GM12872 (cell line): ENCODE data around the gene P4HTM.
A peak's percentile ranks its signal among the peaks of the same experiment; 100 is the strongest.

Source experiments
- TF ChIP-seq, protein P1 (sequence below): IDR thresholded peaks from 3 replicates; pipeline ENCODE4 v1.5.1; 2011; ENCODE audit warnings: low read depth, mild to moderate bottlenecking, low read length, moderate library complexity; ENCODE audit not compliant: insufficient read depth

The P4HTM gene

DNA sequence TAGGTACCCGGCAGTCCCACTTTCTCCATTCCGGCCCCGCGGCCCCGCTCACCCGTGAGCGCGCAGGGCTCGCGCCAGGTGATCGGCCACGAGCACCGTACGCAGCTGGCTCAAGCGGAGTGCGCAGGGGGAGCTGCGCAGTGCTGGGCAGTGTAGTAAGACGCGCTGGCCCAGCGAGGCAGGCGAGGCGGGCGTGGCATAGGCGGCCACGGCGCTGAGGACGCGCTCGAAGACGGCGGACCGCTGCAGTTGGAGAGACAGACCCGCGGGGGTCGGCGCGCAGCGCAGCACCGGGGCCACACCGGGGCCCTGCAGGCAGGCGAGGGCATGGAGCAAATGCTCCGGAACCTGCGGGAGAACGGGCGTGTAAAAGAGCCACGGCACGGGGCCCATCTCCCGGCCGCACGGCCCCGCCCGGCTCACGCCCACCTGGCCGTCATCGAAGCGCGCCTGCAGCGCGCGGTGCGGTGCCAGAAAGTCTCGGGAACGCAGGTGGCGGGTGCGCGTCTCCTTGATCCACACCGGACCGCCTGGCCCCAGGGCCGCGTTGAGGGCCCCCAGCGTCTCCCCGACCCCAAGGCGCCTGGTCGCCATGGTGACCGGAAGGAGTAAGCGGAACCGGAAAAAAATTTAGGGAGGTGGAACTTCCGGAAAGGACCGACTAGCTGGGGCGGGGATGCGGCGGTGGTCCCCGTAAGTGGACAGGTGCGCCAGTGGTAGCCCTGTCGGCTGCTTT lies 28.1 kb downstream of the P4HTM start, which contains the start of gene DALRD3:
TSS of gene DALRD3 (minus strand) at position 610 of the 736 bp plus-strand sequence. CDS start at position 594, 16 bp downstream.
- TF ChIP-seq, protein P1, sequence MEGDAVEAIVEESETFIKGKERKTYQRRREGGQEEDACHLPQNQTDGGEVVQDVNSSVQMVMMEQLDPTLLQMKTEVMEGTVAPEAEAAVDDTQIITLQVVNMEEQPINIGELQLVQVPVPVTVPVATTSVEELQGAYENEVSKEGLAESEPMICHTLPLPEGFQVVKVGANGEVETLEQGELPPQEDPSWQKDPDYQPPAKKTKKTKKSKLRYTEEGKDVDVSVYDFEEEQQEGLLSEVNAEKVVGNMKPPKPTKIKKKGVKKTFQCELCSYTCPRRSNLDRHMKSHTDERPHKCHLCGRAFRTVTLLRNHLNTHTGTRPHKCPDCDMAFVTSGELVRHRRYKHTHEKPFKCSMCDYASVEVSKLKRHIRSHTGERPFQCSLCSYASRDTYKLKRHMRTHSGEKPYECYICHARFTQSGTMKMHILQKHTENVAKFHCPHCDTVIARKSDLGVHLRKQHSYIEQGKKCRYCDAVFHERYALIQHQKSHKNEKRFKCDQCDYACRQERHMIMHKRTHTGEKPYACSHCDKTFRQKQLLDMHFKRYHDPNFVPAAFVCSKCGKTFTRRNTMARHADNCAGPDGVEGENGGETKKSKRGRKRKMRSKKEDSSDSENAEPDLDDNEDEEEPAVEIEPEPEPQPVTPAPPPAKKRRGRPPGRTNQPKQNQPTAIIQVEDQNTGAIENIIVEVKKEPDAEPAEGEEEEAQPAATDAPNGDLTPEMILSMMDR = no peak

DNA sequence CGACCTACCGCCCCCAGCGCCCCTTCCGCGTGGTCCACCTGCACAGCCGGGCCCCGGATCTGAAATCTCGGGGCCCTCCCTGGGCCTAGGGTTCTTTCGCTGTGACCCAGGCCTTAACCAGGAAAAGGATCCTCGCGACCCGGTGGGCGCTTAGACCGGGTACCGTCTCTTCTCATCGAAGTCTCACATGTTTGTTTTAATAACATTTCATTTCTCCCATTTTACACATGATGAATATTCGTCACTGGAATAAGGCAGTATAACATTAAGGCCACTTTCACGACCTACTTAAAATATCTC lies 28.6 kb downstream of the P4HTM start:
- TF ChIP-seq, protein P1 = no peak

DNA sequence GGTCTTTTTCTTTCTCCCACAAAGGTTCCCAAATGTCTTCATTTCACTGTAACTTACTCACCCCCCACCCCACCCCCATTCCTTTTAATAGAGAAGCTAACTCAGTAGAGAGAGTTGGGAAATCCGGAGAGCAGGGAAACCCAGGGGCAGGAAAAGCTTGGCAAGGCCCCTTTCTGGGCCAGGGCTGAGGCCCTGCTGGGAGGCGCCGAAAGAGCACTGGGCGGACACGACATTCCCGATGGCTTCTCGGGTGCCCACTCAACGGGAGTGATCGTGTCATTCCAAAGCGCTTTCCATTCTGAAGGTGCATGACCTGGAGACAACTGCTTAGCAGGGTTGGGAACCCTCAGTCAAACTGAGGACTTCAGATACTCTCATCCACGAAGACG lies 29.9 kb downstream of the P4HTM start:
- TF ChIP-seq, protein P1 = no peak

DNA sequence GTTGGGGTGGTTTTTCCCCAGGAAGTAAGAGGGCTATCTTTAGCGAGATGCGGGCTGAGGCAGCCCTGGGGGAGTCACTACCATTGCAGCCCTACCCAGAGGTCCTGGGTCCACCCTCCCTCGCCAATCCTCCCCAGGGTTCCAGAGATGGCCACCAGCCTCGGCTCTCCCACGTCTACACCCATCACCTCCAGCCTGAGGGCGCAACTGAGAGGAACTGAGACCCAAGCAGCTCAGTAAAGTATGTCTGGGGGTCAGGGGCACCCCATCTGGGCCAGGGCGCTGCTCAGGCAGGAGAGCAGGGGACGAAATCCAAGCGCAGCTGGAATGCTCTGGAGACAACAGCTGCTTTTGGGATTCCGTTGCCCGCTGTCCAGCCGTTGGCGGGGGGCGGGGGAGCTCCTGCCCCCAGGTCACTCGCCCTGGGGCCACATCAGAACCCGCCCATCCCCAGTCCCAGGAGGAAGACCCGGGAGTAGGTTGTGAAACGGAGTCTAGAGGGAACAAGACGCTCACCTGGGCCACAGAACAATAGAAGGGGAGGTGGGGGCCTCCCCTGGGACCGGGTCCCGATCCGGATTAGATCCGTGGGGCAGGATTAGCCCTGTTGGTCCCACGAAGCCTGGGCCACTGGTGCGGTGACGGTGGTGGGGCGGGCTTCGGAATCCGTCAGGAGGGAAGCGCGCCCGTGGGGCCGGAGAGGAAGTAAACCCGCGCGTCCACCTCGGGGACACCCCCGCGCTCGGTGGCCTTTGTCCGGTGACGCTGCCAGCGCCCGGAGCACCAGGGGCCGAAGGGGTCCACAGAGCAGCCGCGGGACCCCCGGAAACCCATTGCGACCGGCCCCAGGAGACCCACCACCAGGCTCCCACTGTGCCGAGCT lies 30.5 kb downstream of the P4HTM start:
- TF ChIP-seq, protein P1 = no peak

DNA sequence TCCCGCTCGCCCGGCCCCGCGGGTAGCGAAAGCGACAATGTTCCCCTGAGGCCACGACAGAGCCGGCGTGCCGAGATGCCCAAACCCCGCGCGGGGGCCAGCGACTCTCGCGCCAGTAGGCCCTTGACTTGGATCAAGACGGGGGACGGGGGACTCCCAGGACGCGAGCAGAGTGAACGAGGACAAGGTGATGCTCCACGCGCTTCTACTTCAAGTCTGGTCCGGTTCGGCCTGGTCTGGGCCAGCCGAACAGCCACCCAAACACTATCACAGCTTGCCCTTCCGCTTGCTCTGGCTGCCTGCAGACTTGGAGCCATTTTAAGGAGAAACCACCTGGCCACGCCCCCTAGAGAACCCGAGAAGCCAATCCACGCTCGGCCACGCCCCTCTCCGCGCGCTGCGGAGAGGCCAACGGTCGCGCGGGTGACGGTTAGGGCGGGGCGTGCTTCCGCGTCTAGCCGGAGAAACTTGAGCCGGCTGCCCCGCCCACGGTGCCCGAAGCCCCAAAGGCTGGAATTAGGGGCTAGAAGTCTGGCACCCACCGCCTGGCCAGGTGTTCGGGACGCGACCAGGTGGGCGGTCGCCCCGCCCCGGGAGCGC lies 31.3 kb downstream of the P4HTM start:
- TF ChIP-seq, protein P1 = no peak

DNA sequence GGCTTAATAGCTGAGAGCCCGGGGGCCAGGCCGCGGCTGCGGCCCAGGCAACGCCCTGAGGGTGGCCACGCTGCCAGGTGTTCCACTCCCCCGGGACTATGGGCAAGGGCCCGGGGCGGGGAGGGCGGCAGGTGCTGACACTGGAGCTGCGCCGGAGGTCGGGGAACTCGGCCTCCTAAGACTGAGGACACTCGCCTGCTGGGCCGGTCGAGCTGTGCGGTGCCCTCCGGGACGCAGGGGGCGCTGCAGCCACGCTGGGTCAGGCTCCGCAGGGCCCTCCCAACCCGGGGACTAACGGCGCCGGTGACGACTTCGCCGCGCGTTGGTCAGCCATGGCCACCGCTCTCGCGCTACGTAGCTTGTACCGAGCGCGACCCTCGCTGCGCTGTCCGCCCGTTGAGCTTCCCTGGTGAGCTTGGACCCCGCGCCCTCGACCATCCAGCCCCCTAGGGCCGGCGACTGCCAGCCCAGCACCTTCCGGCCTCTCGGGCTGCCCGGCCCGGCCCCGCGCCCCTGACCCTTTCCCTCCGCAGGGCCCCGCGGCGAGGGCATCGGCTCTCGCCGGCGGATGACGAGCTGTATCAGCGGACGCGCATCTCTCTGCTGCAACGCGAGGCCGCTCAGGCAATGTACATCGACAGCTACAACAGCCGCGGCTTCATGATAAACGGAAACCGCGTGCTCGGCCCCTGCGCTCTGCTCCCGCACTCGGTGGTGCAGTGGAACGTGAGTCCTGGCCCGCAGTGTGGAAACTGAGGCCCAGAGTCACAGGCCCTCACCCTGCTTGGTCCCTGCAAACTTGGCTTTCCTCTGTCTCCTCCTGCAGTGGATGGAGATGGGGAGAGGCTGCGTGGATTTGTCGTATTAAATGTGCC lies 32.0 kb downstream of the P4HTM start, which contains the start of gene NDUFAF3:
TSS of gene NDUFAF3 (plus strand) at position 309 of the 875 bp plus-strand sequence. CDS start at position 333, 24 bp downstream.
- TF ChIP-seq, protein P1 = peak; percentile 94

DNA sequence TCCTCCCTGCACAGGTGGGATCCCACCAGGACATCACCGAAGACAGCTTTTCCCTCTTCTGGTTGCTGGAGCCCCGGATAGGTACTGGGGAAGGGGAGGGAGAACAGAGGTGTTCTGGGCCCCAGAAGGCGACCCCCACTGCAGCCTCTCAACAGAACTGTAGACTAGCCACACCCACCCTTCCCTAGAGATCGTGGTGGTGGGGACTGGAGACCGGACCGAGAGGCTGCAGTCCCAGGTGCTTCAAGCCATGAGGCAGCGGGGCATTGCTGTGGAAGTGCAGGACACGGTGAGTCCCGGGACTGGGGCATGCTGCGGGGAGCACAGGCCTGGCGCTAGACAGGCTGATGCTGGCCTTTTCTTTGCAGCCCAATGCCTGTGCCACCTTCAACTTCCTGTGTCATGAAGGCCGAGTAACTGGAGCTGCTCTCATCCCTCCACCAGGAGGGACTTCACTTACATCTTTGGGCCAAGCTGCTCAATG lies 32.7 kb downstream of the P4HTM start:
- TF ChIP-seq, protein P1 = no peak
